Stimulated activated CD8-positive, alpha-beta memory T cell treated with anti-CD3 and anti-CD28 coated beads, Interleukin-7, amount 100 ng/mL, for 4 hours (primary cell): ENCODE data around the gene DDX50.
A peak's percentile ranks its signal among the peaks of the same experiment; 100 is the strongest.
"Not testable (repeated sequence)": the region's sequence is repeated elsewhere in the genome, so short reads cannot be mapped to it uniquely, and the experiment has no call there.

ENCODE experiments used
- DNase-seq, 2 donors: peaks; one replicate each; pipeline ENCODE4 v3.0.0-alpha.2; 2020; ENCODE audit warnings: low read depth in 2 of 2

Gene DDX50

GRCh38 chr10:68902382-68902781 is 1.3 kb downstream of the DDX50 start:
- no peak for DNase-seq

GRCh38 chr10:68924593-68924992 is 23.5 kb downstream of the DDX50 start:
- DNase-seq: no peak

- DNase-seq: no peak
These were observed 24.4 kb downstream of the DDX50 start for GRCh38 chr10:68925489-68925888.

- DNase-seq: not testable (repeated sequence)
These were observed 28.0 kb downstream of the DDX50 start for GRCh38 chr10:68929157-68929556.

- DNase-seq: not testable (repeated sequence)
These were observed 28.8 kb downstream of the DDX50 start for GRCh38 chr10:68929888-68930287.

GRCh38 chr10:68932860-68933259 is 31.7 kb downstream of the DDX50 start:
- not testable (repeated sequence) for DNase-seq

- DNase-seq: no peak
These were observed 33.9 kb downstream of the DDX50 start for GRCh38 chr10:68934994-68935393.

GRCh38 chr10:68938117-68938516 is 37.0 kb downstream of the DDX50 start:
- no peak for DNase-seq

- no peak for DNase-seq
These were observed 37.8 kb downstream of the DDX50 start for GRCh38 chr10:68938884-68939283.

- not testable (repeated sequence) for DNase-seq
These were observed 39.8 kb downstream of the DDX50 start for GRCh38 chr10:68940917-68941316.

GRCh38 chr10:68950598-68950997 is 49.5 kb downstream of the DDX50 start:
- DNase-seq: no peak

GRCh38 chr10:68954904-68955303 is 53.8 kb downstream of the DDX50 start:
- DNase-seq: no peak

- DNase-seq: no peak
These were observed 54.3 kb downstream of the DDX50 start for GRCh38 chr10:68955355-68955831.

GRCh38 chr10:68955832-68956532 is 54.9 kb downstream of the DDX50 start, which contains the start of gene DDX21:
Gene DDX21, plus strand, starts transcription at chr10:68956170. Its CDS starts 56 bp downstream, at chr10:68956226.
- DNase-seq: peak; percentile 86 to 91

- no peak for DNase-seq
These were observed 56.1 kb downstream of the DDX50 start for GRCh38 chr10:68957284-68957615.

- no peak for DNase-seq
These were observed 56.5 kb downstream of the DDX50 start for GRCh38 chr10:68957654-68958053.

- no peak for DNase-seq
These were observed 58.8 kb downstream of the DDX50 start for GRCh38 chr10:68959695-68960527.

- DNase-seq: no peak
These were observed 62.0 kb downstream of the DDX50 start for GRCh38 chr10:68963151-68963550.

- no peak for DNase-seq
These were observed 72.9 kb downstream of the DDX50 start for GRCh38 chr10:68973975-68974374.

GRCh38 chr10:68975936-68976473 is 74.9 kb downstream of the DDX50 start:
- not testable (repeated sequence) for DNase-seq

- DNase-seq: not testable (repeated sequence)
These were observed 78.6 kb downstream of the DDX50 start for GRCh38 chr10:68979738-68980137.

GRCh38 chr10:68981074-68981473 is 80.0 kb downstream of the DDX50 start:
- no peak for DNase-seq

GRCh38 chr10:68982389-68982788 is 81.3 kb downstream of the DDX50 start:
- DNase-seq: no peak
